RWPE2 (cell line): ENCODE data around the gene ASPHD1.
A peak's percentile ranks its signal among the peaks of the same experiment; 100 is the strongest.

Experiments used
- ATAC-seq: fragments of 200-7000 bp; cut with Tn5 transposase; 3 replicates; pipeline ENCODE4 v1.9.1; 2021; ENCODE audit warnings: low read depth
- DNase-seq: peaks from one replicate; pipeline ENCODE4 v3.0.0-alpha.2; 2020; ENCODE audit warnings: low spot score
- H3K27ac ChIP-seq: fragments of 450-650 bp; 2 replicates; pipeline ENCODE4 v1.5.1; 2017; ENCODE audit warnings: mild to moderate bottlenecking; ENCODE audit not compliant: poor library complexity, severe bottlenecking
- H3K27me3 ChIP-seq: fragments of 250-450 bp; sonication (Bioruptor Pico); 2 replicates; pipeline ENCODE4 v1.5.1; 2021; ENCODE audit warnings: mild to moderate bottlenecking, moderate library complexity; ENCODE audit not compliant: insufficient read depth, poor library complexity, severe bottlenecking
- H3K36me3 ChIP-seq: fragments of 250-450 bp; sonication (Bioruptor Pico); 2 replicates; pipeline ENCODE4 v1.5.1; 2020; ENCODE audit warnings: low read depth, mild to moderate bottlenecking, moderate library complexity
- H3K4me1 ChIP-seq: fragments of 250-450 bp; sonication (Bioruptor Pico); 2 replicates; pipeline ENCODE4 v1.5.1; 2021; ENCODE audit warnings: mild to moderate bottlenecking, moderate library complexity; ENCODE audit not compliant: insufficient read depth, poor library complexity, severe bottlenecking
- H3K4me3 ChIP-seq: fragments of 250-450 bp; sonication (Bioruptor Pico); 2 replicates; pipeline ENCODE4 v1.5.1; 2021; ENCODE audit warnings: mild to moderate bottlenecking, moderate library complexity; ENCODE audit not compliant: severe bottlenecking
- H3K9me3 ChIP-seq: fragments of 250-450 bp; sonication (Bioruptor Pico); 2 replicates; pipeline ENCODE4 v1.5.1; 2021; ENCODE audit warnings: mild to moderate bottlenecking, moderate library complexity; ENCODE audit not compliant: severe bottlenecking
- TF ChIP-seq, protein P1 (sequence below): fragments of 450-650 bp; IDR thresholded peaks from one replicate; pipeline ENCODE4 v1.5.1; 2017; ENCODE audit warnings: mild to moderate bottlenecking, moderate library complexity; ENCODE audit not compliant: poor library complexity, severe bottlenecking

The ASPHD1 gene

DNA sequence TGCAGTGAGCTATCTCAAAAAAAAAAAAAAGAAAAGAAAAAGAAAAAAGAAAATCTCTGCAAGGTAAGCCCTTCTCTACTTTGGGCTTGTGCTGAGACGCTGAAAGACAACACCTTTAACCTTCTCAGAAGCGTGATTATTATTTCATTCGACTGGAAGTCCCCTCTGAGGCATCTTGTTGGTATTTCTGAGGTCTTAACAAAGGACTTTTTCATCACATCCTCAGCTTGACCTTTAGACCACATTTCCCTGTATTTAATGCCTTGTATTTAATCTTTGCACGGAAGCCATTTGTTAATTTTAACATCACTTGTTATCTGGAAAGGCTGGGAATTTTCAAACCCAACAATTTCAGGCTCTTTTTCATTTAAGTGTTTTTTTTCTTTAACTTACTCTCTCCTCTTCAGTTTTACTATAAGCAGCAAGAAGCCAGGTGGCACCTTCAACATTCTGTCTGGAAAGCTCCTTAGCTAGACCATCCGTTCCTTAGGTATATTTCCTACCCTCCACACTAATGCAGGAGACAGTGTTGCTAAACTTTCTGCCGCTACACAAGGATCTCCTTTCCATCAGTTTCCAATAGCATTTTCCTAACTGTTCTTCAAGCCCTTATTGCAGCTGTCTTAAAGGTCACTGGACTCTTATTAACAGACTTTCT lies 15.4 kb downstream of the ASPHD1 start:
- Histone ChIP-seq H3K36me3 (peaks cover 37% of the 10 kb centered on the region), H3K4me3 (no peak overlapping the region), H3K27ac (no peak overlapping the region), H3K9me3 (no peaks in the 10 kb centered on the region), H3K27me3 (no peaks in the 10 kb centered on the region), H3K4me1 (no peaks in the 10 kb centered on the region)
- no peak for DNase-seq
- ATAC-seq = no peak
- TF ChIP-seq, protein P1, sequence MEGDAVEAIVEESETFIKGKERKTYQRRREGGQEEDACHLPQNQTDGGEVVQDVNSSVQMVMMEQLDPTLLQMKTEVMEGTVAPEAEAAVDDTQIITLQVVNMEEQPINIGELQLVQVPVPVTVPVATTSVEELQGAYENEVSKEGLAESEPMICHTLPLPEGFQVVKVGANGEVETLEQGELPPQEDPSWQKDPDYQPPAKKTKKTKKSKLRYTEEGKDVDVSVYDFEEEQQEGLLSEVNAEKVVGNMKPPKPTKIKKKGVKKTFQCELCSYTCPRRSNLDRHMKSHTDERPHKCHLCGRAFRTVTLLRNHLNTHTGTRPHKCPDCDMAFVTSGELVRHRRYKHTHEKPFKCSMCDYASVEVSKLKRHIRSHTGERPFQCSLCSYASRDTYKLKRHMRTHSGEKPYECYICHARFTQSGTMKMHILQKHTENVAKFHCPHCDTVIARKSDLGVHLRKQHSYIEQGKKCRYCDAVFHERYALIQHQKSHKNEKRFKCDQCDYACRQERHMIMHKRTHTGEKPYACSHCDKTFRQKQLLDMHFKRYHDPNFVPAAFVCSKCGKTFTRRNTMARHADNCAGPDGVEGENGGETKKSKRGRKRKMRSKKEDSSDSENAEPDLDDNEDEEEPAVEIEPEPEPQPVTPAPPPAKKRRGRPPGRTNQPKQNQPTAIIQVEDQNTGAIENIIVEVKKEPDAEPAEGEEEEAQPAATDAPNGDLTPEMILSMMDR = no peak

DNA sequence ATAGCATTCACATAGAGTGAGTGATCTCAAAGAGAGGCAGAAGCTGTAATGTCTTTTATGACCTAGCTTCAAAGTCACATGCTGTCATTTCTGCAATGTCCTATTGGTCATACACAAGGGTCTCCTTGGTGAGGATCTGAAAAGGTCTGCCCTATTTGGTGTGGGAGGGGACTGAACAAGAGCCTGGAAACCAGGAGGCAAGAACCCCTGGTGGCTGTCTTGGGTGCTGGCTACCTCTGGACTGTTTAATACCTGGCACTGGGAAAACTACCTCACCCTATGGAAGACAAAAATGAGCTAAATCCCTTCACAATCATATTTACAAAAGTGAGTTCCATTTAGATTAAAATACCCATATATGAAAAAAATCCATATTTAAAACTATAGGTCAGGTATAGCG lies 16.7 kb downstream of the ASPHD1 start:
- no peak overlapping the region for H3K4me3 ChIP-seq
- ATAC-seq (0 out of 3 replicates have a peak, but pooled peaks have one; percentile 17), DNase-seq (no peak)
- H3K36me3 ChIP-seq = peaks cover 48% of the 10 kb centered on the region
- no peaks in the 10 kb centered on the region for H3K9me3 ChIP-seq
- H3K4me1 ChIP-seq = no peaks in the 10 kb centered on the region
- TF ChIP-seq, protein P1 = no peak
- no peaks in the 10 kb centered on the region for H3K27me3 ChIP-seq
- H3K27ac ChIP-seq = no peak overlapping the region

DNA sequence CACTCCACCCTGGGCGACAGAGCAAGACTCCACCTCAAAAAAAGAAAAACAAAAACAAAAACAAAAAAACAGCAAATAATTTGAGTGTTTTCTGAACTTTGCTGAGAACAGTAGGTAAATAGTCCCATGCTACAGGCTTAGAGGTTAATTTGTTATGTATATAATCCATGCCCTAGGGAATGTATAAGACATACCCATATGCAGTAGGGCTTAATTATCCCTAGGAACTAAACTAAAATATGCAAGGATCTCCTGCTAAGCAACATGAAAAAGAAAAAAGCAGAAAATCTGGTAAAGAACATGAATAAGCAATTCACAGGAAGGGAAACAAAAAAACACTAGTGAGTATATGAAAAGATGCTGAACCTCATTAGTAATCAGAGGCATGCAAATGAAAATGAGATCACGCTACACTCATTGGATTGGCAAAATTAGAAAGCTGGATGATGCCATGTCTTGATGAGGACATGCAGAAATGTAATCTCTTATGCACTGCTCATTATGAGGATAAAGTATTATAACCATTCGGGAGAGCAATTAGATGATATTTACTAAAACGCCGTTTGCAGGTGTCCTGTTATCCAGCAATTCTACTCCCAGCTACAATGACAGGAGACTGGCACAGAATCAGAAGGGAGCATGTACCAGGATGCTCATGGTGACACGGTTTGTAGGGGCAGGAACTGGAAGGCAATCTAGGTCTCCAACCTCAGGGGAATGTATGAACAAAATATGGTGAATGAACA lies 20.2 kb downstream of the ASPHD1 start:
- Histone ChIP-seq H3K9me3 (no peaks in the 10 kb centered on the region), H3K4me1 (peaks cover 5% of the 10 kb centered on the region), H3K27me3 (no peaks in the 10 kb centered on the region), H3K36me3 (peaks cover 63% of the 10 kb centered on the region), H3K4me3 (no peak overlapping the region), H3K27ac (no peak overlapping the region)
- TF ChIP-seq, protein P1 = no peak
- DNase-seq = no peak
- no peak for ATAC-seq

DNA sequence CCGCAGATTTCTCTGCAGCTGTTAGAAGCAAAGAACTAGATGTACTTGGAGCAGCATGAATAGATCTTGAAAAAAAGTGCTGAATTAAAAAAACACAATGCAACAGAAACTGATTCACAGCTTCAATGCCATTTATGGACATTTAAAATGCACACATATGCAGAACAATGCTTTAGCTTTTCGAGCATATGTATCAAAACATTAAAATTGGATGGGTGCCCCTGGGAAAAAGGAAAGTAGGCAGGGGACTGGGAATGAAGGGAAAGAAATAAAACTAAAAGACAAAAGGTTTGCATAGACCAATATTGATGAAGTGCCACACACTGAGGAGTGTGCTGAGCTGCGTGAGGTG lies 20.7 kb downstream of the ASPHD1 start:
- Histone ChIP-seq H3K36me3 (peaks cover 63% of the 10 kb centered on the region), H3K4me1 (peaks cover 5% of the 10 kb centered on the region), H3K27me3 (no peaks in the 10 kb centered on the region), H3K27ac (no peak overlapping the region), H3K9me3 (no peaks in the 10 kb centered on the region), H3K4me3 (no peak overlapping the region)
- ATAC-seq = no peak
- TF ChIP-seq, protein P1 = no peak
- DNase-seq = no peak

DNA sequence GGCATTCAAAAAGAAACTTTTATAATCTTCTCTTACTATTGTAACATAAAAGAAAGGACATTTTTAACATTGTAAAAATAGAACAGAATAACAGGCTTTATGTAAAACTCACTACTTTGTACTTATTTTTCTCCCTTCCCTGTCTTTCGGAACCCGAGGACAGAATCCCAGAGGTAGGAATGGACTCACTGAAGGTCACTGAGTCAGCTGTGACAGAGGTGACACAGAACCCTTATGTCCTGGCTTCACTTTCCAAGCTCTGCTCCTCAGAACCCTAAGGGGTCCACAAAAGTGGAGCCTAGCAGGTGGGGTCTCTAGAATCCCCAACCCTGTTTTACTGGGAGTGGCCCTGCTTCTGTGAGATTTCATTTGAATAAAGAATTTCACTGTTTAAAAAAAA lies 22.0 kb downstream of the ASPHD1 start:
- H3K27ac ChIP-seq = no peak overlapping the region
- H3K4me3 ChIP-seq = no peak overlapping the region
- no peaks in the 10 kb centered on the region for H3K27me3 ChIP-seq
- H3K4me1 ChIP-seq = peaks cover 9% of the 10 kb centered on the region
- H3K9me3 ChIP-seq = no peaks in the 10 kb centered on the region
- no peak for ATAC-seq
- H3K36me3 ChIP-seq = peaks cover 59% of the 10 kb centered on the region
- TF ChIP-seq, protein P1 = no peak
- no peak for DNase-seq
